ENCODE measurements around the gene SALL3. TPM values are rescaled to one million over a fixed set of nuclear protein-coding genes. Genes with fewer than 3 reads are reported as not detected.

Gene SALL3
- total RNA-seq = 10 to 100 TPM in 1 of 2 donors, 1 to 10 TPM in 1; 3.0 to 40.8 TPM

GRCh38 chr18:78979730-78980278 lies at the start of gene SALL3:
Gene SALL3, plus strand, starts transcription at chr18:78979818. Its CDS starts 457 bp downstream, at chr18:78980275.
- Histone ChIP-seq H3K4me3 (peak within 1 kb of the TSS; percentile 33 to 62), H3K4me1 (replicated peaks) (no peaks in the 10 kb centered on the region), H3K27me3 (replicated peaks; ENCODE audit: insufficient read depth) (no peaks in the 10 kb centered on the region), H3K36me3 (no peaks in the 10 kb centered on the region), H3K9me3 (no peaks in the 10 kb centered on the region), H3K27ac (peak within 1 kb of the TSS; percentile 69 to 88)
- no peak for DNase-seq (ENCODE audit: low spot score)
- under 1% methylated on average over 45 of the region's 102 CpGs for WGBS
- intact Hi-C loops (cut with DNase I) = no loop called here
- TF ChIP-seq POLR2AphosphoS5 (IDR thresholded peaks at IDR 0.05) = no peak
- no peak for TF ChIP-seq POLR2A (IDR thresholded peaks at IDR 0.05)

DNA sequence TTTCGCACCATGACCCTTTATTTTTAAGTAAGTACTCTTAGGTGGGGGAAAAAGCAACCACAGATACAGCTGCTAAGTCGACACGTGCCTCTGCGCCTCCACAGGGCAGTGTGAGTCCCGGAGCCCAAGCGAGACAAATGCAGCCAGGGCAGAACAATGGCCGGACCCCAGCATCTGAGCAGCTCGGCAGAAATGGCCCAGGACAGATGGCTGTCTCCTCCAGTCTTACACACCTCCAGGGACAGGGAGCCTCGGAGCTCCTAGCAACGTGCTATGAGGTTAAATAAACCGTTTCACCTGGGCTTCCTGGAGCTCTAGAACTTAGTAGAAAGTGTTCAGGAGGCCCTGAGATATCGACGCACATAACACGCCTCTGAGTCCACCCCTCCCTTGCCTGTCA lies 47.3 kb upstream of the SALL3 start:
- Histone ChIP-seq H3K36me3 (no peaks in the 10 kb centered on the region), H3K27me3 (replicated peaks; ENCODE audit: insufficient read depth) (no peaks in the 10 kb centered on the region), H3K27ac (no peak overlapping the region), H3K4me3 (no peak overlapping the region), H3K4me1 (replicated peaks) (no peaks in the 10 kb centered on the region), H3K9me3 (no peaks in the 10 kb centered on the region)
- WGBS = 62% methylated on average over 14 of the region's 14 CpGs
- intact Hi-C loops (cut with DNase I) = no loop called here
- no peak for DNase-seq (ENCODE audit: low spot score)
- TF ChIP-seq POLR2AphosphoS5 (IDR thresholded peaks at IDR 0.05) (no peak), POLR2A (IDR thresholded peaks at IDR 0.05) (no peak)

DNA sequence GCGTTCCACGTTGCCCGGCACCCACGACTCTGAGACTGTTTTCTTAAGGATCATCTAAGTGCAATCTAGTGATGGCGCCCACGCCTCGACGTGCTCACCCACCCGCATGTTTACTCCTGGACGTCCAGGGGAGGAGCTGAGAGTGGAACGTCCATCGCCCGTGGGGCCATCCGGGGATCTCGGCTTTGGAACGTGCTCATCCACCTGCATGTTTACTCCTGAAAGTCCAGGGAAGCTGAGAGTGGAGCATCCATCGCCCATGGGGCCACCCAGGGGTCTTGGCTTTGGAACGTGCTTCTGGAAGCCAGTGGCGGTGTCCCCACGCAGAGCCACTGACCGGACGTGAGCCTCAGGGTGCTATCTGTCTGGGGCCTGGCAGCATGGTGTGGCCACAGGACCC lies 45.6 kb upstream of the SALL3 start:
- H3K9me3 ChIP-seq = no peaks in the 10 kb centered on the region
- TF ChIP-seq POLR2AphosphoS5 (IDR thresholded peaks at IDR 0.05) (no peak), POLR2A (IDR thresholded peaks at IDR 0.05) (no peak)
- TF ChIP-seq, protein P1, sequence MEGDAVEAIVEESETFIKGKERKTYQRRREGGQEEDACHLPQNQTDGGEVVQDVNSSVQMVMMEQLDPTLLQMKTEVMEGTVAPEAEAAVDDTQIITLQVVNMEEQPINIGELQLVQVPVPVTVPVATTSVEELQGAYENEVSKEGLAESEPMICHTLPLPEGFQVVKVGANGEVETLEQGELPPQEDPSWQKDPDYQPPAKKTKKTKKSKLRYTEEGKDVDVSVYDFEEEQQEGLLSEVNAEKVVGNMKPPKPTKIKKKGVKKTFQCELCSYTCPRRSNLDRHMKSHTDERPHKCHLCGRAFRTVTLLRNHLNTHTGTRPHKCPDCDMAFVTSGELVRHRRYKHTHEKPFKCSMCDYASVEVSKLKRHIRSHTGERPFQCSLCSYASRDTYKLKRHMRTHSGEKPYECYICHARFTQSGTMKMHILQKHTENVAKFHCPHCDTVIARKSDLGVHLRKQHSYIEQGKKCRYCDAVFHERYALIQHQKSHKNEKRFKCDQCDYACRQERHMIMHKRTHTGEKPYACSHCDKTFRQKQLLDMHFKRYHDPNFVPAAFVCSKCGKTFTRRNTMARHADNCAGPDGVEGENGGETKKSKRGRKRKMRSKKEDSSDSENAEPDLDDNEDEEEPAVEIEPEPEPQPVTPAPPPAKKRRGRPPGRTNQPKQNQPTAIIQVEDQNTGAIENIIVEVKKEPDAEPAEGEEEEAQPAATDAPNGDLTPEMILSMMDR (IDR thresholded peaks at IDR 0.05) = no peak
- H3K4me1 ChIP-seq (replicated peaks) = no peaks in the 10 kb centered on the region
- no peak overlapping the region for H3K4me3 ChIP-seq
- H3K27ac ChIP-seq = no peak overlapping the region
- DNase-seq (ENCODE audit: low spot score) = no peak
- intact Hi-C loops (cut with DNase I) = no loop called here
- H3K27me3 ChIP-seq (replicated peaks; ENCODE audit: insufficient read depth) = no peaks in the 10 kb centered on the region
- 91% methylated on average over 22 of the region's 22 CpGs for WGBS
- H3K36me3 ChIP-seq = no peaks in the 10 kb centered on the region

GRCh38 chr18:78934551-78935225 lies 44.9 kb upstream of the SALL3 start:
- TF ChIP-seq POLR2AphosphoS5 (IDR thresholded peaks at IDR 0.05) (no peak), POLR2A (IDR thresholded peaks at IDR 0.05) (no peak)
- TF ChIP-seq, protein P1 (IDR thresholded peaks at IDR 0.05) = no peak
- DNase-seq (ENCODE audit: low spot score) = no peak
- Histone ChIP-seq H3K36me3 (no peaks in the 10 kb centered on the region), H3K27ac (no peak overlapping the region), H3K27me3 (replicated peaks; ENCODE audit: insufficient read depth) (no peaks in the 10 kb centered on the region), H3K9me3 (no peaks in the 10 kb centered on the region), H3K4me3 (no peak overlapping the region), H3K4me1 (replicated peaks) (no peaks in the 10 kb centered on the region)
- 84% methylated on average over 20 of the region's 20 CpGs for WGBS
- intact Hi-C loops (cut with DNase I) = no loop called here

GRCh38 chr18:78935406-78935805 lies 44.2 kb upstream of the SALL3 start:
- H3K27me3 ChIP-seq (replicated peaks; ENCODE audit: insufficient read depth) = no peaks in the 10 kb centered on the region
- H3K4me3 ChIP-seq = no peak overlapping the region
- intact Hi-C loops (cut with DNase I) = no loop called here
- no peaks in the 10 kb centered on the region for H3K9me3 ChIP-seq
- no peaks in the 10 kb centered on the region for H3K36me3 ChIP-seq
- 91% methylated on average over 9 of the region's 9 CpGs for WGBS
- no peak for DNase-seq (ENCODE audit: low spot score)
- TF ChIP-seq POLR2AphosphoS5 (IDR thresholded peaks at IDR 0.05) = no peak
- TF ChIP-seq, protein P1 (IDR thresholded peaks at IDR 0.05) = no peak
- no peak for TF ChIP-seq POLR2A (IDR thresholded peaks at IDR 0.05)
- no peak overlapping the region for H3K27ac ChIP-seq
- no peaks in the 10 kb centered on the region for H3K4me1 ChIP-seq (replicated peaks)
